Stimulated activated naive CD8-positive, alpha-beta T cell treated with anti-CD3 and anti-CD28 coated beads, Interleukin-15, Interleukin-2, amounts not matched to agents 100 U/mL and 50 U/mL, for 24 hours (primary cell): ENCODE measurements around the gene HTT.

Experiments used
- ATAC-seq: fragments of 150-1000 bp; cut with Tn5 transposase; one replicate; pipeline ENCODE4 v1.10.0; 2021
- DNase-seq: peaks from one replicate; pipeline ENCODE4 v3.0.0; 2021

HTT gene

DNA sequence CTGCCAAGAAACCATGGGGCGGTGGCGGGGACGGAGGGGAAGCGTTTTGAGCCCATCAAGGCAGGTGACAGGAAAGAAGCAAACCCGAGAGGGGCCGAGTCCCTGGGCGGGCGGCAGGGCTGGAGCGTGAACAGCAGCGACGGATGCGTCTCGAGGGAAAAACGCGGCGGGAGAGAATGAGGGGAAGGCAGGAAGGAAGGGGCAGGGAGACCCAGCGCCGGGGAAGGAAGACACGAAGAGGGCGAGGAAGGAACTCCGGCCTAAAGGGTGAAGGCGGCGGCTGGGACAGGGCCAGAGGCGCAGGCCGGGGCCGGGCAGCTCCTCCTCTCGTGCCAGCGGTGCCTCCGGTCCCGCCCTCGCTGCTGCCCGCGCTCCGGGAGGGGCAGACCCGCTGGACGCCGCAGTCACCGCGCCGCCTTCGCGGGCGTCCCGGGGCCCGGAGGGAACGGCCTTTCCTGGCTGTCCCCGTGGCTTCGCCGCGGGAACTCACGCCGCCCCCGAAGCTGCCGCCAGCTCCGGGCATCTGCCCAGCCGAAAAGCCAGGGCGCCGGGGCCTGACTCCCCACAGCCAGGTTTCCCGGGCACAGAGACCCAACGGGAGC, 217.6 kb downstream of the HTT start:
- ATAC-seq: peak; percentile 8
- DNase-seq: peak; percentile 35

- DNase-seq (peak; percentile 92), ATAC-seq (peak; percentile 96)
Observed at GRCh38 chr4:3292571-3293400, 218.3 kb downstream of the HTT start, which contains the start of gene RGS12. Gene RGS12, plus strand, starts transcription at chr4:3293021. Its CDS starts 23,150 bp downstream, at chr4:3316171.
